Adipose tissue (tissue), 3 donors: Measurements from ENCODE around the gene KLHL22. TPM values are rescaled to one million over a fixed set of nuclear protein-coding genes. Genes with fewer than 3 reads are reported as not detected.
"Not testable (repeated sequence)": the region's sequence is repeated elsewhere in the genome, so short reads cannot be mapped to it uniquely, and the experiment has no call there.

ENCODE experiments used
- H3K27ac ChIP-seq: one replicate; pipeline ENCODE4 v1.5.1; 2013; ENCODE audit warnings: low read depth, low read length
- WGBS, 3 donors: extraction: QIAGEN DNeasy Blood & Tissue Kit; methylation state at CpG; one replicate each; pipeline ENCODE4 v1.1.7; 2013; 5-methylcytosine and 5-hydroxymethylcytosine counted together
- polyA plus RNA-seq, 3 donors: library from polyadenylated mRNA; stranded (reverse); fragments of 200-250 nt; gene quantifications; one replicate each; pipeline ENCODE4 v1.2.3, GENCODE V29; 2013
- donor health status: healthy with polysubstance abuse.
- donor health status: Bipolar disorder and iron deficiency.
- donor health status: healthy.

KLHL22 gene
- polyA plus RNA-seq, 3 donors, result 10.2 to 17.6 (median 15.0) TPM

DNA sequence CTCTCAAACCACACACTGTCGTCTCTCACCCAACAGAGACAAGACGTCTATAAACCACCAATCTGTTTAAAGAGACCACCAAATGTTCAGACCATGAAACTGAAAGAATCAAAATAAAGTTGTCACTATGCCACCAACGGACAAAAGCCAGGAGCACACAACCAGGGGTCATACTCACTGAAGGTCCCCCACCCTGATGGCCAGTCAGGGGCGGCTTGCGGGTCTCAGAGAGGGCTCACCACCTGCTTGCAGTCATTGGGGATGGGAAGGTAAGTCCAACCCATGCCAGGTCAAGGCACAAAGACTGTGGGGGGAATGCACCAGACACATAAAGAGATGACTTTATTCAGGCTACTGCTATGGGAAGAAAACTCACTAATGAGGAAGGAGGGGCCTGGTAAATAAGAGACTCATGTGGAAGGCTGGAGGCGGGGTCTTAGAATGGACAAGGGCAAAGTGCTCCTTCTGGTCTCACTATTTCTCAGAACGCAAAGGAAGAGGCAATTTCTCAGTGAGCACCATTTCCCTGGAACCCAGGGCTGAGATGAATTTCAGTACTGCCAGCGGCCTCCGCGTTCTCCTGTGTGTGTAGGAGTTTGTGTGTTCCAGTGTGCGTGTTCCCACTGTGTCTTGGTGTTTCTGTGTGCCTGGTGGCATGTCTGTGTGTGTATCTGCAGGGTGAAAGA, 75.3 kb downstream of the KLHL22 start:
- no peak overlapping the region for H3K27ac ChIP-seq
- 91 to 95% (median 93%) methylated on average over 11 of the region's 11 CpGs for WGBS, 3 donors

DNA sequence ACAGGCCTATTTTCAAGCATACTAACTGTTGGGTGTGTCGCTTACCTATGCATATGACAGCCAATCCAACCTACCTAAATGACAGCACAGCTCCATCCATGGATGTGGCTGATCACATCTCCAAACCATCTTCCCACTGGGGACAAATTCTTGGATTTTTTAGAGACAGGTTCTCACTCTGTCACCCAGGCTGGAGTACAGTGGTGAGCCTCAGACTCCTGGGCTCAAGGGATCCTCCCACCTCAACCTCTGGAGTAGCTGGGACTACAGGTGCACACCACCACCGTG, 76.0 kb downstream of the KLHL22 start:
- WGBS, 3 donors, result 95 to 100% (median 97%) methylated on average over 2 of the region's 2 CpGs
- H3K27ac ChIP-seq, result no peak overlapping the region

DNA sequence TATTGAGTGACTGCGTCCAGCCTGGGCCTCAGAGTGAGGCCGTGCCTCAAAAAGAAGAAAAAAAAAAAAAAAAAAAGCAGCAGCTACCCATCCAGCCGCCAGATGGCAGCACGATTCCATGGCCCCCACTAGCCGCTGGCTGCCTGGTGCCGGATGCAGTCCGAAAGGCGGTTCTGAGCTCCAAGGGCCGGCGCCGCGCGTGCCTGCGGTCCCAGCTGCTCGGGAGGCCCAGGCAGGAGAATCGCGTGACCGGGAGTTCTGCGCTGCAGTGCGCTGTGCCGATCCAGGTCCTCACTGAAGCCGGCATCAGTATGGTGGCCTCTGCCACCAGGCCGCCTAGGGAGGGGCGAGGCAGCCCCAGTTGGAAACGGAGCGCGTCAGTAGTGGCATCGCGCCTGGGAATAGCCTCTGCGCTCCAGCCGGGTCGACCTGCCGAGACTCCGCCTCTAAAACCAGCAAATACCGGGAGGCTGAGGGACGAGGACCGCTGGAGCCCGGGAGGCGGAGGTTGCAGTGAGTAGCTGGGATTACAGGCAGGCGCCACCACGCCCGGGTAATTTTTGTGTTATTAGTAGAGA, 77.3 kb downstream of the KLHL22 start:
- 12 to 18% (median 16%) methylated on average over 41 to 42 of the region's 42 CpGs for WGBS, 3 donors
- no peak overlapping the region for H3K27ac ChIP-seq

DNA sequence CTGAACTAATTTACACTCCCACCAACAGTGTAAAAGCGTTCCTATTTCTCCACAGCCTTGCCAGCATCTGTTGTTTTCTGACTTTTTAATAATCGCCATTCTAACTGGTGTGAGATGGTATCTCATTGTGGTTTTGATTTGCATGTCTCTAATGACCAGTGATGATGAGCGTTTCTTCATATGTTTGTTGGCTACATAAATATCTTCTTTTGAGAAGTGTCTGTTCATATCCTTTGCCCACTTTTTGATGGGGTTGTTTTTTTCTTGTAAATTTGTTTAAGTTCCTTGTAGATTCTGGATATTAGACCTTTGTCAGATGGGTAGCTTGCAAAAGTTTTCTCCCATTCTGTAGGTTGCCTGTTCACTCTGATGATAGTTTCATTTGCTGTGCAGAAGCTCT, 79.9 kb downstream of the KLHL22 start:
- 73 to 88% (median 85%) methylated on average over 3 of the region's 3 CpGs for WGBS, 3 donors
- H3K27ac ChIP-seq, result not testable (repeated sequence)

DNA sequence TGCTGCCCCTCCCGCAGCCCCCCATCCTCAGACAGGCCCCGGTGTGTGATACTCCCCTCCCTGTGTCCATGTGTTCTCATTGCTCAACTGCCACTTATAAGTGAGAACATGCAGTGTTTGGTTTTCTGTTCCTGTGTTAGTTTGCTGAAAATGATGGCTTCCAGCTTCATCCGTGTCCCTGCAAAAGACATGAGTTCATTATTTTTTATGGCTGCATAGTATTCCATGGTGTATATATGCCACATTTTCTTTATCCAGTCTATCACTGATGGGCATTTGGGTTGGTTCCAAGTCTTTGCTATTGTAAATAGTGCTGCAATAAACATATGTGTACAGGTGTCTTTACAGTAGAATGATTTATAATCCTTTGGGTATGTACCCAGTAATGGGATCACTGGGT, 80.4 kb downstream of the KLHL22 start:
- 82 to 92% (median 88%) methylated on average over 3 of the region's 3 CpGs for WGBS, 3 donors
- H3K27ac ChIP-seq, result not testable (repeated sequence)

DNA sequence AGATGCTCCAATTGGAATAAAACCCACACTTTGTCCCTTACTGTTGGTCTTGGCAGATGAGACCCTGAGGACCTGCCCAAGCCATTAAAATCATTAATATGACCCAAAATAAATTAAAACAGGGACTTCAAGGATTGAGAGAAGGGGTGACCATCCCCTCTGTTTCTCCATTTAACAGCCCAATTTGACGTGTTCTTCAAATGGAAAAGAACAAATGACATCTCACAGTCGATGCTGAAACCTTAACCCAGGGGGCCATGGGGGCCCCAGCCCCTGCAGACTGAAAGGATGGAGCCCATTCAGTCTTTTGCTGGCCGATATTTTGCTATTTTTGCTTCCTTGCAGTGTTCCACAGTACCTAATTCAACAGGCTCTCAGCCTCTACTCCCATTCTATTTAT, 81.1 kb downstream of the KLHL22 start:
- 61 to 70% (median 65%) methylated on average over 3 of the region's 3 CpGs for WGBS, 3 donors

DNA sequence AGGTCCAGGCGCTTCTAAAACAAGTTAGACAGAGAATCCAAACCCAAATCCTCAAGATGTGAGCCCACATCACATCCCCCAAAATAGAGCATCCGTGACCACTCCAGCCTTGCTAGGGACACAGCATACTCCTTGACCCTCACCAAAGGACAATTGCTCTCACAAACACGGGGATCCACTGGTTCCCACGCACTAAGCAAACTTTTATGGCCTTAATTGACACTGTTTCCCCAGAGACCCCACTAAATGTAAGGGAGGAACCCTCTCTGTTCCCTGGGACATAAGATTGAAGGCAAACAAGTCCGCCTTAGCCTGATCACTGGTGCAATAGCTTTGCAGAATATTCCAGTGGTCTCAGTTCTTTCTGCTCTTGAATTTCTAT, 81.5 kb downstream of the KLHL22 start:
- WGBS, 3 donors, result 82 to 88% (median 83%) methylated on average over 5 of the region's 5 CpGs
- H3K27ac ChIP-seq, result no peak overlapping the region

More for the DNA sequence above, 81.1 kb downstream of the KLHL22 start:
- H3K27ac ChIP-seq, result no peak overlapping the region

DNA sequence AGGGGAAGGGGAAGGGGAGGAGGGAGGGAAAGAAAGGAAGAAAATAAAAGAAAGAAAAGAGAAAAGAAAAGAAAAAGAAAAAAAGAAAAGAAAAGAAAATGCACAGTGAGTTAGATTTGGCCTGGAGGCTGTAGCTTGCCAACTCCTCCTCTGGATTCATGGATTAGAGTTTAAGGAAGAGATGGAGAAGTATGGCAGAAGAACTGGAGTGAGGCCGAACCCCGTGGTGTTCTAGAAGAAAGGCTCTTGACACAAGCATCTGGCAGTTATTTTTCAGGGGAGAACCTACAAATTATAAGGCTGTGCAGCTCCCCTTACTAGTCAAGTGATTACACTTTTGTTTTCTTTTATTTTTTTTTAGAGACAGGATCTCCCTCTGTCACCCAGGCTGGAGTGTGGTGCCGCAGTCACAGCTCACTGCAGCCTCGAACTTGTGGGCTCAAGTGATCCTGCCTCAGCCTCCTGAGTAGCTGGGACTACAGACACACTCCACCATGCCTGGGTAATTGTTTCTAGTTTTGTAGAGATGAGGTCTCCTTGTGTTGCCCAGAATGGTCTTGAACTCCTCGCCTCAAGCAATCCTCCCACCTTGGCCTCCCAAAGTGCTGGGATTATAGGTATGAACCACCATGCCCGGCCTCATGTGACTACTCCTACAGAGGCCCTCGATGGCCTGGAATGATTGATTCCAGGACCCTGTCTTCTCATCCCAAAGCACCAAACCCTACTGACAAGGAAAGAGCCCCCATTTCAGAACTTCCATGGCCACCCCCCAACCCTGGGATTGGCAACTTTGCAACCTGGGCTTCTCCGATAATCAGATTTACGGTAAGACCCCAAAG, 82.2 kb downstream of the KLHL22 start:
- H3K27ac ChIP-seq, result no peak overlapping the region
- WGBS, 3 donors, result 88 to 93% (median 92%) methylated on average over 9 of the region's 9 CpGs

DNA sequence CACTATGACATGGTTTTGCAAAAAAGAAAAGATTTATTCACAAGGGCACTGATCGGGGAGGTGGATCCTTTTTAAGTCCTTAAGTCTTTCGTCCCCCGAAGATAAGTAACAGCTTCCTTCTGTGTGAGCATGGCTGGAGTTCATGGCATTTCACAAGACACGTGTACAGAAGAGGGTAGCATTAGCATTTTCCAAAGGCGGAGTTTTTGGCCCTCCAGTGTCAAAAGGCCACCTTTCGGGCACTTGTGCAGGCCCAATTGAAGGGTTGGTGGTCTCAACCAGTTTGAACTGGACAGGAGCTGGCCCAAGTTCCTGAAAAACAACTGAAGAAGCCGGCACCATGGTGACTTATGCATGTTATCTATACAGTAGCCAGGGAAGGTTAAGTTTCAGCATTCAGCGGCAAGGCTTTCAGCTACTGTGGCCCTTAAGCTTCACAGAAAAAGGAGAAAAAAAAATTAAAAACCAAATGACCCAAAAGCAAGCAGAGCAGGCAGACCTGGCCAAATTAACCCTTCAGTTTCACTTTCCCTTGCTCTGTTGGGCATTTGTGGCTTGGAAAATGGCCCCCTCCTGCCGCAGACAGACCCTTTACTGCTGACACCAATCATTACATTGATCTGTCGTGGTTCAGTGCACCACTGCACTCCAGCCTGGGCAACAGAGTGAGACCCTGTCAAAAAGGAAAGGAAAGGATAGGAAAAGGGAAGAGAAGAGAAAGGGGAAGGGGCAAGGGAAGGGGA, 83.0 kb downstream of the KLHL22 start:
- 61 to 66% (median 64%) methylated on average over 10 of the region's 10 CpGs for WGBS, 3 donors

DNA sequence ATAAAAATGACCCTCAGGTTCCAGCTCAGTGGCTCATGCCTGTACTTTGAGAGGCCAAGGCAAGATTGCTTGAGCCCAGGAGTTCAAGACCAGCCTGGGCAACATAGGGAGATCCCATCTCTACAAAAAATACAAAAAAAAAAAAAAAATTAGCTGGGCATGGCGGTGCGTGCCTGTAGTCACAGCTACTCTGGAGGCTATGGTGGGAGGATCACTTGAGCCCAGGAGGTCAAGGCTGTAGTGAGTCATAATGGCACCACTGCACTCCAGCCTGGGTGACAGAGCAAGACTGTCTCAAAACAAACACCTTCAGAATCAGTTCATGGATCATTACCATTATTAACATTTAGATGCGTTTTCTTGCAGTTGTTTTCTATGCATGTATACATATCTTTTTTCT, 86.2 kb downstream of the KLHL22 start:
- H3K27ac ChIP-seq, result not testable (repeated sequence)
- WGBS, 3 donors, result 90 to 98% (median 97%) methylated on average over 3 of the region's 3 CpGs

More for the DNA sequence above, 83.0 kb downstream of the KLHL22 start:
- H3K27ac ChIP-seq, result no peak overlapping the region

DNA sequence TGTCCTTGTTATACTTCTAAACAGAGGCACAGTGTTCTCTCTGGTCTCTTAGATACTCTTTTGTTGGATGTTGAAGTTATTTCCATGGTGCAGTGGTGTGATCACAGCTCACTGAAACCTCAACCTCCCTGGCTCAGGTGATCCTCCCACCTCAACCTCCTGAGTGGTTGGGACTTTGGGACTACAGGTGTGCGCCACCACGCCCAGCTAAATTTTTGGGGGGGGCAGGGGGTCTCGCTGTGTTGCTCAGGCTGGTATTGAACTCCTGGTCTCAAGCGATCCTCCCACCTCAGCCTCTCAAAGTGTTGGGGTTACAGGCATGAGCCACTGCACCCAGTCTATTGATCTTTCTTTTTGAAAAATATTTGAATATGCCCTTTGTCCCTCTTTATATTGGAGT, 86.7 kb downstream of the KLHL22 start:
- H3K27ac ChIP-seq, result no peak overlapping the region
- 95 to 97% (median 96%) methylated on average over 4 of the region's 4 CpGs for WGBS, 3 donors

DNA sequence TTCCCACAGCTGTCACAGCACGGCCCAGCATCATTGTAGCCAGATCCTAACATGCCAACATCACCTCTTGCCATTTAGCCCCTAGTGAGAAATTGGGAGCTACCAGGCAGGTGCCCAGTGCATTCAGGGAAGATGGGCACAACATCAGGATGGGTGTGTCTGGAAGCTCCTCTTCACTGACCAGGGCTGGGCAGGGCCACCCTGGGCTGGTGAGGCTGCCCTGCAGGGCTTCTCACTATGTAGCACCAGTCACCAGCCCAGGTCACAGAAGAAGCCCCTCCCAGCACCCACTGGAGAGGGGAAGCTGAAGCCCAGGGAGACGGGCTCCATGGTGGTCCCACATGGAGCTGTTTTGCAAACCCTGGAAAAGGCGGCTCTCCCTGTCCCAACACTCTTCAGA, 87.8 kb downstream of the KLHL22 start:
- no peak overlapping the region for H3K27ac ChIP-seq
- WGBS, 3 donors, result 81 to 84% (median 83%) methylated on average over 3 of the region's 3 CpGs

DNA sequence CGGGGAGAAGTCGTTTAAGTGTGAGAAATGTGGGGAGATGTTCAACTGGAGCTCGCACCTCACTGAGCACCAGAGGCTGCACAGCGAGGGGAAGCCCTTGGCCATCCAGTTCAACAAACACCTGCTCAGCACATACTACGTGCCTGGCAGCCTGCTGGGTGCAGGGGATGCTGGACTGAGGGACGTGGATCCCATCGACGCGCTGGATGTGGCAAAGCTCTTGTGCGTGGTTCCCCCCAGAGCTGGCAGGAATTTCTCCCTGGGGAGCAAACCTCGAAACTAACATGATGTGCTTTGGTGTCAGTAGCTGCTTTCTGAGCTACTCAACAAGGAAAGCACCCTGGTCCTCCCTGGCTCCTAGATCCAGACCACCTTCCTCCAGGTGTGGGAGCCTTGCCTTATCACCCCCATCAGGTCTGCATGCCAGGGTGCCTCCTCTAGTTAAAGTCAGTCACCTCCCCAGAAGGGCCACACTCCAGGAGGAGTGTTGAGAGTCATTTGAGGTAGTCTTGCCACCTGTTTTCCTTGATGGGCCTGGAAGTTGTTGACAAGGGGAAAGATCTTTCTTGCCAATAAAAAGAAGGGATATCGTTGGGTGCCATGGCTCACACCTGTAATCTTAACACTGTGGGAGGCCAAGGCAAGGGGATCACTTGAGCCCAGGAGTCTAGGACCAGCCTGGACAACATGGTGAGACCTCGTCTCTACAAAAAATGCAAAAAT, 88.7 kb downstream of the KLHL22 start:
- H3K27ac ChIP-seq, result no peak overlapping the region
- WGBS, 3 donors, result 88 to 94% (median 92%) methylated on average over 13 of the region's 13 CpGs

DNA sequence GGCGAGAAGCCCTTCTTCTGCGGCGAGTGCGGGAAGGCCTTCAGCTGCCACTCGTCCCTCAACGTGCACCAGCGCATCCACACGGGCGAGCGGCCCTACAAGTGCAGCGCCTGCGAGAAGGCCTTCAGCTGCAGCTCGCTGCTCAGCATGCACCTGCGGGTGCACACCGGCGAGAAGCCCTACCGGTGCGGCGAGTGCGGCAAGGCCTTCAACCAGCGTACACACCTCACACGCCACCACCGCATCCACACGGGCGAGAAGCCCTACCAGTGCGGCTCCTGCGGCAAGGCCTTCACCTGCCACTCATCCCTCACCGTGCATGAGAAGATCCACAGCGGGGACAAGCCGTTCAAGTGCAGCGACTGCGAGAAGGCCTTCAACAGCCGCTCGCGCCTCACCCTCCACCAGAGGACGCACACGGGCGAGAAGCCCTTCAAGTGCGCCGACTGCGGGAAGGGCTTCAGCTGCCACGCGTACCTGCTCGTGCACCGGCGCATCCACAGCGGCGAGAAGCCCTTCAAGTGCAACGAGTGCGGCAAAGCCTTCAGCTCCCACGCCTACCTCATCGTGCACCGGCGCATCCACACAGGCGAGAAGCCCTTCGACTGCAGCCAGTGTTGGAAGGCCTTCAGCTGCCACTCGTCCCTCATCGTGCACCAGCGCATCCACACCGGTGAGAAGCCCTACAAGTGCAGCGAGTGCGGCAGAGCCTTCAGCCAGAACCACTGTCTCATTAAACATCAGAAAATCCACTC, 89.5 kb downstream of the KLHL22 start:
- no peak overlapping the region for H3K27ac ChIP-seq
- WGBS, 3 donors, result 91 to 97% (median 97%) methylated on average over 62 of the region's 62 CpGs

DNA sequence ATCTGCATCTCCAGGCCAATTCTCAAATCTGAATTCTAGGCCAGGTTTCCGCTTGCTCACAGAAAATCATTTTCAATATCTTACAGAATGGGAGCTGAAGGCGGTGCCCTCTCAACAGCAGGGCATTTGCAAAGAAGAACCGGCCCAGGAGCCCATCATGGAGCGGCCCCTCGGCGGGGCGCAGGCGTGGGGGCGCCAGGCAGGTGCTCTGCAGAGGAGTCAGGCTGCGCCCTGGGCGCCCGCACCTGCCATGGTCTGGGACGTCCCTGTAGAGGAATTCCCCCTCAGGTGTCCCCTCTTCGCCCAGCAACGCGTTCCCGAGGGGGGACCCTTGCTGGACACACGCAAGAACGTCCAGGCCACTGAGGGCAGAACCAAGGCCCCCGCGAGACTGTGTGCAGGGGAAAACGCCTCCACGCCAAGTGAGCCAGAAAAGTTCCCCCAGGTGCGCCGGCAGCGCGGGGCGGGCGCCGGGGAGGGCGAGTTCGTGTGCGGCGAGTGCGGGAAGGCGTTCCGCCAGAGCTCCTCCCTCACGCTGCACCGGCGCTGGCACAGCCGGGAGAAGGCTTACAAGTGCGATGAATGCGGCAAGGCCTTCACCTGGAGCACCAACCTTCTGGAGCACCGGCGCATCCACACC, 90.2 kb downstream of the KLHL22 start:
- 95 to 97% (median 97%) methylated on average over 43 to 45 of the region's 45 CpGs for WGBS, 3 donors
- no peak overlapping the region for H3K27ac ChIP-seq

DNA sequence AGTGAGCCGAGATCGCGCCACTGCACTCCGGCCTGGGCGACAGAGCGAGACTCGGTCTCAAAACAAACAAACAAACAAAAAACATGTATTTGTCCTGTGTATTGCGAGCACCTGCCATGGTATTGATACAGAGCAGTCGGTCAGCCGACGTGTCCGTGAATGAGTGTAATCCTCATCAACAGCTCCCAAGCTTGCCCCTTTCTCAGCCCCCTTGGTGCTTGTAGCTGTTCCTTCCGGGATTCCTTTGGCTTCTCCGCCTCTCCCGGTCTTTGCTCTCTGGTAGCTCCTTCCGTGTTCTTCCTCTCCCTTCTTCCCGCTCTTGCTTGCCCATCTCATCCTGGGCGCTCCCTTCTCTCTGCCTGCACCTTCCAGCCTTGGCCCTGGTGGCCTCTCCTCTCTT, 90.7 kb downstream of the KLHL22 start:
- no peak overlapping the region for H3K27ac ChIP-seq
- 94 to 96% (median 95%) methylated on average over 18 of the region's 18 CpGs for WGBS, 3 donors

DNA sequence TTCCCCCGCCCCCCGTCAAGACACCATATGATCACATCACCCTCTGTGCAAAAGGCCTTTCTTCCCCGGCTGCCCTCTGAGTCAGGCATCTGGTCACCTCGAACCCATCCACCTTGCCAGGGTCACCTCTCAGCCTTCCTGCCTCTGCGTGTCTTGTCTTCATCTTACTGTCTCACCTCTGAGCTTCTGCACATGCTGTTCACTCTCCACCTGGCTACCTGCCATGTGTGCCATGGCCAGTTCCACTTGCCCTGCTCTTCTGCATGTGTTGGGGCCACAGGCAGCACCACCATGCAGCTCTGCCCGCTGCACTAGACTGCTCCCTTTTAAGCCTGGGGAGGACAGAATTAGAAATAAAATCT, 91.8 kb downstream of the KLHL22 start:
- H3K27ac ChIP-seq, result no peak overlapping the region
- 94 to 97% (median 94%) methylated on average over 6 of the region's 6 CpGs for WGBS, 3 donors
